ENCODE measurements around the gene HMCN2.

GRCh38 chr9:130243882-130244170 is 21.7 kb upstream of the HMCN2 start:
- no peak for TF ChIP-seq POLR2A (IDR thresholded peaks at IDR 0.05)
- no peak for TF ChIP-seq CTCF (IDR thresholded peaks at IDR 0.05)

All from prostate gland (tissue), 2 donors.